D341Med (cell line): ENCODE data around the gene SLC8A2.

Source experiments
- DNase-seq: peaks from one replicate; pipeline ENCODE4 v3.0.0; 2012; ENCODE audit warnings: low spot score

SLC8A2 gene

DNA sequence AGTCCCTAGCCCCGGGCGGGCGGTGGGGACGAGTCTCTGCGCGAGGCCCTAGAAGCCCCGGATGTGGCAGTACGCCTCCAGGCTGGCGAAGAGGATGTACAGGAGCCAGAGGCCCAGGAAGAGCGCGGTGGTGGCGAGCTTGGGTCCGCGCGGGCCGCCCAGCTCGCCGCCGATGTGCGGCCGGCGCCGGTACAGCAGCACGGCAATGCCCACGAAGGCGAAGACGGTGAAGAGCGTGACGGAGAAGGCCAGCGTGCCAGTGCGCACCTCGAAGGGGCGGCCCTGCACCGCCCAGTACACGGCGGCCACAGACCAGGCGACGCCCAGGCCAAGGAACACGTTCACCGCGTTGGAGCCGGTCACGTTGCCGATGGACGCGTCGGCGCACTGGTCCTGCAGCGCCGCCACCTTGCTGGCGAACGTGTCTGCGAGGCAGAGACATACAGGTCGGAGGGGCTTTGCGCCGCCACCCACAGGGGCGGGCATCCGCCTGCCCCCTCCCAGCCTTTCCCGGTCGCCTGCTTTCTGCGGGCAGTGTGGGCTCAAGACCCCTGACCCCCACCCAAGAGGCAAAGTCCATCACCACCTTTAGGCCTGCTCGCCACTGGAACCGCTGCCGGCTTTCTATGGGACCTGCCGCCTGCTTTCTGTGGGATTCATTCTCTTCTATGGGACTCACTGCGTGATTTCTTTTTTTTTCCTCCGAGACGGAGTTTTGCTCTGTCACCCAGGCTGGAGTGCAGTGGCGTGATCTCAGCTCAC, 41.5 kb downstream of the SLC8A2 start:
- no peak for DNase-seq

- no peak for DNase-seq
These were observed 42.4 kb downstream of the SLC8A2 start for GRCh38 chr19:47429140-47429793.

DNA sequence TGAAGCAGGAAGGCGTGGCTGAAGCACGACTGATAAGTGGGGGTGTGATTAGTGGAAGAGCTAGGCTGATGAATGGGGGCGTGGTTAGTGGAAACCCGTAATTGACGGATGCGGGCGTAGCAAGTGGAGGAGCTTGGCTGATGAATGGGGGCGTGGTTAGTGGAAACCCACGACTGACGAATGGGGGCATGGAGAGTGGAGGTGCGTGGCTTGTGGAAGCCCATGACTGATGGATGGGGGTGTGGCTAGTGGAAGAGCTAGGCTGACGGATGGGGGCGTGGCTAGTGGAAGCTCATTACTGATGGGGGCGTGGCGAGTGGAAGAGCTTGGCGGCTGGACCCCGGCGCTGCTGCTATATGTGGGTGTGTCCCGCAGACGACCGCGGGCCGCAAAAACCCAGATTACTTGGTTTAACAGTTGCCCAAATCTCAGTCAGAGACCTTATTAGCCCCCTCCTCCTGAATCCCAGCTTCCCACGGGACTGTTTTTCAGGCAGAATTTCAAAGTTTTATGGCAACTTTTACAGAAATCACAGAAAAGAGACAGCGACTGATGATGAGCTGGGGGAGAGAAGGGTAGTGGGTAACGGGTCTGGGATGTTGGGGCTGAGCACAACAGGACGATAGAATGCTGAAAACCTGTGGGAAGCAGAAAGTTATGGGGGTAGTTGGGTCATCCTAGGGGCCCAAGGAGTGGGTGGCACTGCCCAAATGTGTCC, 43.4 kb downstream of the SLC8A2 start:
- DNase-seq: peak; percentile 95

GRCh38 chr19:47427241-47428176, 44.2 kb downstream of the SLC8A2 start:
- DNase-seq: peak; percentile 80

DNA sequence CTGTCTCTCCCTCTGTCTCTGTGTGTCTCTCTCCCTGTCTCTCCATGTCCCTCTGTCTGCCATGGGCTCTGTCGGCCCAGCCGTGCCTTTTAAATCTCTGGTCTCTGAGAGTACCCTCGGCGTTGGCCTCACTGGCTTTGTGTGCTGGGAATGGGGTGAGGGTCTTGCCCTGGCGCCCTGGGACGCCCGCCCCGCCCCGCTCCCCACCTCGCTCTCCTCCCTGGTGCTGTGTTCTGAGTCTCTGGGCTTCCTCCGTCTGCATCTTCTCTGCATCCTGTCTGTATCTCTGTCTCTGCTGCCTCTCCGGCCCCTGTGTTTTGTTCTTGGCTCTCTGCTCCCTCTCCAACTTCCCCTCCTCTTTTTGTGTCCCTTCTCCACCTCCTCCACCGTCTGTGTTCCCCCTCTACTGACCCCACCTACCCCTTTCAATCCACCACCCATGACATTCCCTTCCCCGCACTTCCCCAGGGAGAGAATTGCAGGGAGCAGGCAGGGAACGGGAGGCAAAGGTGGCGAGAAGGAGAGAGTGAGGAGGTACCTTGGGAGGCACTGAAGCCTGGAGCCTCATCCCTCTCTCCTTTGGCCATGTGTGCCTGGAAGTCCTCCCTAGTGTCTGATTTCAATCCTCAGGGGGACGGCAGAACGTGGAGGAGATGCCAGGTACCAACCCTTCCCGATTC, 48.4 kb downstream of the SLC8A2 start:
- no peak for DNase-seq

- no peak for DNase-seq
These were observed 49.1 kb downstream of the SLC8A2 start for GRCh38 chr19:47422417-47423163.

GRCh38 chr19:47421844-47422395, 49.8 kb downstream of the SLC8A2 start:
- no peak for DNase-seq

DNA sequence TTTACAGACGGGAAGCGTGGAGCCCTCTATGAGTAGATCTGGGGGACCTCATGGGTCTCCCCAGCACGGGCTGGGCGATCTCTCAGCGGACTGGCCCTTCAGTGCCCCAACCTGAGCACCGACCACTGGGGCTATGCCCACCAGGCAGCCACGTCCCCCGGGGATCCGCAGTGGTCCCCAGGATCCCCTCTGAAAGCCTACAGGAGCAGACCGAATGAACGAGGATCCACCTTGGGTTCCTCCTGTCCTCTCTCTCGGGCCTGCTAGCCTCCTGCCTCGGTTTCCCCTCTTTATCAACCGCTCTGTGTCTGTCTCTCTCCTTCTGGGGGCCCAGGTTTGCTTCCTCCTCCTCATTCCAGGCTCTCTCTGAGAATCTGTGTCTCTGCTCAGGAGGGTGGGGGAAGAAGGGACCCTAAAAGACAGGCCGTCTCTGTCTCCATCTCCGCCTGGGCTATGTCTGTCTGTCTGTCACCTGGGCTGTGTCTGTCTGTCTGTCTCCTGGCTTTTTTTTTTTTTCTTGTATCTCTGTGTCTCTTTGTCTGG, 50.4 kb downstream of the SLC8A2 start:
- no peak for DNase-seq

GRCh38 chr19:47419789-47420188, 51.9 kb downstream of the SLC8A2 start:
- no peak for DNase-seq

GRCh38 chr19:47419030-47419783, 52.5 kb downstream of the SLC8A2 start, which contains the start of gene MEIS3:
Gene MEIS3 (minus strand): TSS chr19:47419527. CDS start chr19:47419081, 446 bp downstream.
- DNase-seq: peak; percentile 71

GRCh38 chr19:47418692-47419029, 53.0 kb downstream of the SLC8A2 start:
- no peak for DNase-seq

DNA sequence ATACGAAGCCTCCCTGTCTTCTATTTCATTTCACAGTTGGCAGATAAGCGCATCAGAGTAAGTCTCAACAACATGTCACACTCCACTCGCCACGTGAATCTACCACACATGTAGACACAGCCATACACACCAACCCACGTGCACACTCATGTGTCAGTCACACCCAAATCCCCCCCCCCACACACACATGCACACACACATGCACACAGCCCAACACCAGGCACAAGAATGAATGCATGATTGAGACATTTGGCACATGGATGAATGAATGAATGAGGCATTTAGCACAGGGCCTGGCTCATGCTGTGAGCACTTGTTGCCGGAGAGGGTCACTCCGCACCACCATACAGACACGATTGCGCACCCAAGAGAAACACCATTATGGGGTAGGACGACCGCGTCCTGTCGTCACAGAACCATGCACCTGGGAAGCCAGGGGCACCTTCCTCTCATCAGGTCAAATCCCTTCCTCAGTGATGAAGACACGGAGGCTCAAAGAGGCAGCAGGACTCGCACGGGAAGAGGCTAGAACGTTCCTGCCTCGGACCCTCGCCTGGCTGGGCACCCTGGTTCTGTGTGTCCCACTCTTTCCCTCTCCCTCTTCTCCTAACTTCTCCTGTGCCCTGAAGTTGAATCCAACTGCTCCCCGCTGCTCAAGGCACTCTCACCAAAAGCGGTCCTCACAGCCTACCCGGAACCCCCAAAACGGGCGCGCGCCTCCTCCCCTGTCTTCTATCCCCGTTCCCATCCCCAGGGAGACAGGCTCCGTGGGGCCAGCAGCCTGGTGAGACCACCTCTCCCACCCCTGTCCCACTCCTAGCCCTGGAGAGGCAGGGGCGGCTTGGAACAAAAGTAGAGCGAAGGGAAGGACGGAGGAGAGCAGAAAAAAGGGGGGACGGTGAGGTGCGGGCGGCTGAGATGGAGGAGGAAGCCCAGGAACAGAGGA, 53.7 kb downstream of the SLC8A2 start:
- DNase-seq: no peak

DNA sequence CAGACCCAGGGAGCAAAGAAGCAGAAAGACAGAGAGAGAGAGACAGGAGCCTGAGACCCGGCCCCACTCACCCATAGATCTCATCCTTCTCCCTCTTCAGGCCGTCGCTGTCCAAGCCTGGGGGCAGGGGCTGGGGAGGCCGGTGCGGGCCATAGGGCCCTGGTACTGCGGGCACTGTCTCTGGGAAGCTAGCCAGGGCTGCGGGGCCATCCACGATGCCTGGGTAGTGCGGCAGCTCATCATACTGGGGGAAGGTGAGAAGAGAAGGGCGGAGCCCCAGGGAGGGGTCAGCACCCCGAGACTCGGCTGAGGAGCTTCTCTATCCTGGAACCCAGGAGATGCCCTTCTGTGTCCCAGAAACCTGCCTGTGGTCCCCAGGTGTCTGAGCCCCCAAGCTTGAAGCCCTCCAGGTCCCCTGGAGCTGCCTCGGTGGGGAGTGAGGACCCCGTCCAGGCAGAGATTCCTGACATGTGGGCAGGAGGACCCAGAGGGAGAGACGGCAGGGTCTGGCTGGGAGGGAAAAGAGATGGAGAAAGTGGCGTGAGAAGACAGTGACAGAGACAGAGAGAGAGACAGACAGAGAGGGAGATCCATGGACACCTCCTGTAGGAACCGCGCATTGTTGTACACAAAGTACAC, 54.5 kb downstream of the SLC8A2 start:
- no peak for DNase-seq

GRCh38 chr19:47416643-47416985, 55.1 kb downstream of the SLC8A2 start:
- no peak for DNase-seq

GRCh38 chr19:47415953-47416642, 55.6 kb downstream of the SLC8A2 start:
- DNase-seq: no peak

DNA sequence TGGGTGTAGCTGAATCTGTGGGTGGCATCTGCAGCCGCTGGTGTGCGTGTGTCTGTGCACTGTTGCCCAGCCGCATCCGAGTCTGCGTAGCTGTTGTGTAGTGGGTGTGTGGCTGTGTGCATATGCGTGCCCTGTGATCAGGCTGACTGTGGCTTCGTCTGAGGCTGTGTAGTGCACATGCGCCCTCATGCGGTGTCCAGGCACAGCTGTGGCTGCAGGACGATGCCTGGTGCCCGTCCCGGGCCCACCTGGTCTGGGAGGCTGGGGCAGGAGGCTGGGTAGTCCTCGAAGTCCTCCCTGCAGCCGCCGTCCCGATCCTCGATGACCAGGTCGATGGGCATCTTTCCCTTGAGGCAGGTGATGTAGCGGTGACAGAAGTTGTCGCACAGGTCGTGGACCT, 57.2 kb downstream of the SLC8A2 start:
- DNase-seq: peak; percentile 82

DNA sequence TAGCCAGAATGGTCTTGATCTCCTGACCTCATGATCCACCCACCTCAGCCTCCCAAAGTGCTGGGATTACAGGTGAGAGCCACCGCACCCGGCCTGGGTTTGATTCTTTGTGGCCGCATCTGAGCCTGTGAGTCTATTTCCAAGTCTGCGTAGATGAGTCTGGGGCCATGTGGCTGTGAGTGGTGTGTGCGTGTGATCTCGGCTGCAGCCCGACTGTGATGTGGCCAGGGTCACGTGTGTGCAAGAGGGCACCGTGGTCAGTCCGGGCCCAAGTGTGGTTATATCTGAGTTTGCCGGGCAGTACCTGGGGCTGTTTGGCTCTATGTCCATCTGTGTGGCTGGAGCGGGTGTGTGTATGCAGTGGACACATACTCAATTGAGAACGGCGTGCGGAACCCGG, 57.8 kb downstream of the SLC8A2 start:
- no peak for DNase-seq
